ENCODE data around the gene ARHGAP12.

DNA sequence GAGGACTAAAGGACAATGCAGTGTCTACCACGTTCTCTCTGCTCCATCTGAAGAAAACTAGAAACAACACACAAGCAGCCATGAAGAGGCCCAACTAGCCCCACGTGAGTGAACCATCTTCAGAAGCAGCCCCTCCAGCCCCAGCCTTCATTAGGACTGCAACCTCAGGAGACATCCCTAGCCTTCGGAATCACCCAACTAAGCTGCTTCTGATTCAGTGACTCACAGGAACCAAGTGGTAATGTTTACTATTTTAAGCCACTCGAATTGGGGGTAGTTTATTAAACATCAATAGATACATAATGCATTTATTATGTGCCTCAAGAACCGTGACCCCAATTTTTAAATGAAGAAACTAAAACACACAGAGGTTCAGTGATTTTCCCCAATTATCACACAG lies 22.6 kb downstream of the ARHGAP12 start:
- no peak for TF ChIP-seq GATA3 (IDR thresholded peaks at IDR 0.05; ENCODE audit: low read depth, low read length)
- no peak for TF ChIP-seq GATA2 (IDR thresholded peaks at IDR 0.05; ENCODE audit: low read depth, low read length)
